ENCODE measurements around the gene TUBG2. TPM values are rescaled to one million over a fixed set of nuclear protein-coding genes. Genes with fewer than 3 reads are reported as not detected.
A peak's percentile ranks its signal among the peaks of the same experiment; 100 is the strongest.

TUBG2 gene
- total RNA-seq, 1 experiment from 2014 or later = 20.4 TPM

DNA sequence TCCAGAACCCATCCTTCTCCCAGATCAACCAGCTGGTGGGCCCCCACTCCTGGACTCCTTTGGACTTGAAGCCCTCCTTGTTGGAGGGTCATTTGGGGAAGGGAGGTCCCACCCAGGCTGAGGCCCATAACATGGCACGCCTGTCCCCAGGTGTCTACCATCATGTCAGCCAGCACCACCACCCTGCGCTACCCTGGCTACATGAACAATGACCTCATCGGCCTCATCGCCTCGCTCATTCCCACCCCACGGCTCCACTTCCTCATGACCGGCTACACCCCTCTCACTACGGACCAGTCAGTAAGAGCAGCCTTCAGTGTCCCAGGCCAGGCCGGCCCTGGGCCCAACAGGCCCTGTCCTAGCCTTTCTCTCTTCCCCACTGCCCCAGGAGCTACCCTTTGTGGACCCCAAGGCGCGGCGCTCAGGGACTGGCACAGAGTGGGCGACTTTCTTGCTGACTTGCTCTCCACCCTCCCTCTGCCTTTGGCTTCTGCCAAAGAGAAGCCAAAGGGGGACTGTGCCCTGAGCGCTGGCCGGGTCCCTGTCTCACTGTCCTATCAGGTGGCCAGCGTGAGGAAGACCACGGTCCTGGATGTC is 45.3 kb upstream of the TUBG2 start:
- Histone ChIP-seq H3K4ac (ENCODE audit: low read depth, low read length) (no peak overlapping the region), H3K9me3 (ENCODE audit: control insufficient read depth, low read depth, low read length) (no peaks in the 10 kb centered on the region), H2AK5ac (ENCODE audit: insufficient read length, low read length) (no peak overlapping the region), H3K23me2 (ENCODE audit: insufficient read length, low read depth, low read length, poor library complexity, severe bottlenecking) (peaks cover 3% of the 10 kb centered on the region), H2BK5ac (ENCODE audit: insufficient read length, low read length) (no peak overlapping the region), H2BK120ac (ENCODE audit: low read depth, low read length, poor library complexity, severe bottlenecking) (no peak overlapping the region), H3K27ac (ENCODE audit: insufficient read length, low read depth, low read length) (no peak overlapping the region), H3K79me1 (ENCODE audit: insufficient read depth, low read depth, low read length, poor library complexity, severe bottlenecking) (peaks cover 1% of the 10 kb centered on the region), H3K18ac (ENCODE audit: insufficient read length, low read depth, low read length) (no peak overlapping the region), H4K91ac (ENCODE audit: insufficient read length, low read depth, low read length) (no peak overlapping the region), H2BK20ac (ENCODE audit: low read depth, low read length, poor library complexity, severe bottlenecking) (no peak overlapping the region), H2AFZ (ENCODE audit: low read length) (no peak overlapping the region), H3K9ac (ENCODE audit: extremely low read depth, insufficient read length, low read length) (no peak overlapping the region), H4K5ac (ENCODE audit: insufficient read length, low read depth, low read length) (no peak overlapping the region), H2BK12ac (ENCODE audit: insufficient read length, low read depth, low read length) (no peak overlapping the region), H3K79me2 (ENCODE audit: insufficient read depth, low read length) (no peaks in the 10 kb centered on the region), H3K14ac (ENCODE audit: insufficient read depth, low read length) (no peak overlapping the region), H4K20me1 (ENCODE audit: control insufficient read depth, insufficient read depth, insufficient read length) (no peaks in the 10 kb centered on the region), H4K8ac (replicated peaks; ENCODE audit: insufficient read length, low read depth, low read length) (no peak overlapping the region), H3K23ac (ENCODE audit: insufficient read length, low read depth, low read length) (no peak overlapping the region), H2BK15ac (ENCODE audit: low read depth, low read length) (no peak overlapping the region), H3K4me1 (ENCODE audit: insufficient read depth, low read length) (no peaks in the 10 kb centered on the region; the same call in 1 of the 2 replicates), H3K56ac (ENCODE audit: insufficient read length, low read depth, low read length) (no peak overlapping the region), H3T11ph (ENCODE audit: low read length) (no peak overlapping the region), H3K27me3 (ENCODE audit: insufficient read depth, low read length) (no peaks in the 10 kb centered on the region), H3K4me2 (ENCODE audit: insufficient read depth, insufficient read length, low read length) (no peak overlapping the region)
- Mint-ChIP-seq H3K27ac (no peak overlapping the region), H3K36me3 (ENCODE audit: insufficient read depth in 1 of 3, low read depth in 3 of 3) (peaks cover 35 to 48% (median 48%) of the 10 kb centered on the region in 3 experiments), H3K27me3 (ENCODE audit: low read depth) (peaks cover 2% of the 10 kb centered on the region; the same call in 1 of the 2 replicates), H3K9me3 (peaks cover 0 to under 1% of the 10 kb centered on the region in 2 experiments; a peak in 1 of 5 replicates), H3K4me3 (peak overlapping the region in 1 of 2 experiments; percentile 38; a peak in 1 of 5 replicates), H3K4me1 (peaks cover 9 to 11% of the 10 kb centered on the region in 2 experiments)
- TF ChIP-seq, protein P1, sequence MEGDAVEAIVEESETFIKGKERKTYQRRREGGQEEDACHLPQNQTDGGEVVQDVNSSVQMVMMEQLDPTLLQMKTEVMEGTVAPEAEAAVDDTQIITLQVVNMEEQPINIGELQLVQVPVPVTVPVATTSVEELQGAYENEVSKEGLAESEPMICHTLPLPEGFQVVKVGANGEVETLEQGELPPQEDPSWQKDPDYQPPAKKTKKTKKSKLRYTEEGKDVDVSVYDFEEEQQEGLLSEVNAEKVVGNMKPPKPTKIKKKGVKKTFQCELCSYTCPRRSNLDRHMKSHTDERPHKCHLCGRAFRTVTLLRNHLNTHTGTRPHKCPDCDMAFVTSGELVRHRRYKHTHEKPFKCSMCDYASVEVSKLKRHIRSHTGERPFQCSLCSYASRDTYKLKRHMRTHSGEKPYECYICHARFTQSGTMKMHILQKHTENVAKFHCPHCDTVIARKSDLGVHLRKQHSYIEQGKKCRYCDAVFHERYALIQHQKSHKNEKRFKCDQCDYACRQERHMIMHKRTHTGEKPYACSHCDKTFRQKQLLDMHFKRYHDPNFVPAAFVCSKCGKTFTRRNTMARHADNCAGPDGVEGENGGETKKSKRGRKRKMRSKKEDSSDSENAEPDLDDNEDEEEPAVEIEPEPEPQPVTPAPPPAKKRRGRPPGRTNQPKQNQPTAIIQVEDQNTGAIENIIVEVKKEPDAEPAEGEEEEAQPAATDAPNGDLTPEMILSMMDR (conservative IDR thresholded peaks at IDR 0.05) = no peak
- WGBS (ENCODE audit: extremely low coverage, insufficient read length, low lambda C conversion rate) = no CpG with 5 or more reads among the region's 17 CpGs
- no peak for DNase-seq

Measured in H9 (cell line).